Endothelial cell of umbilical vein (primary cell): ENCODE measurements around the gene NRXN3.

ENCODE experiments used
- GATA2 ChIP-seq: IDR thresholded peaks from 2 replicates; pipeline ENCODE4 v1.7.0; 2011; ENCODE audit warnings: low read depth, mild to moderate bottlenecking, moderate library complexity, mixed read lengths, low read length; ENCODE audit not compliant: insufficient read length, insufficient read depth
- TF ChIP-seq, protein P1 (sequence below), 2 donors: IDR thresholded peaks; 1 replicate in 1 of 2; 2 replicates in 1 of 2; pipeline ENCODE4 v1.5.1; 2011; ENCODE audit warnings: low read length in 2 of 2, mild to moderate bottlenecking in 2 of 2, moderate library complexity in 2 of 2, control low read depth in 1 of 2, inconsistent platforms in 1 of 2, low read depth in 1 of 2; ENCODE audit not compliant: insufficient read depth in 1 of 2; ENCODE audit errors: extremely low read depth in 1 of 2

DNA sequence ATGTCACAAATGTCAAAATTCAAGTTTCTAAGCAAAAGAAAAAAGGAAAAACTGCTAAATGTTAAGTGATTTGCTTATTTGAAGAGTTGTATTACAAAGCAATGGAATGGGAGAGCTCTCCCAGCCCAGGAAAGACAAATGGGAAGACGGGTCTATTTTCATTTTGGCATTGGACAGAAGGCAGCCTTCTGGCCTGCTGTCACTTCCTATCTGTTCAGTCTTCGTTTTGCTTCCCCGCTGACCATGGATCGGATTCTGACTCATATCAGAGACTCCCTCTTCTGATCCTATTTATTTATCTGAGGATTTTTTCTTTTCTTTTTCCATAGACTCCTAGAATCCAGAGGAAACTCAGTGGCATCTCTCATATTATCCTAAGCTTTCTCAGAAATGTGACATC, 1406.3 kb downstream of the NRXN3 start:
- TF ChIP-seq, protein P1, sequence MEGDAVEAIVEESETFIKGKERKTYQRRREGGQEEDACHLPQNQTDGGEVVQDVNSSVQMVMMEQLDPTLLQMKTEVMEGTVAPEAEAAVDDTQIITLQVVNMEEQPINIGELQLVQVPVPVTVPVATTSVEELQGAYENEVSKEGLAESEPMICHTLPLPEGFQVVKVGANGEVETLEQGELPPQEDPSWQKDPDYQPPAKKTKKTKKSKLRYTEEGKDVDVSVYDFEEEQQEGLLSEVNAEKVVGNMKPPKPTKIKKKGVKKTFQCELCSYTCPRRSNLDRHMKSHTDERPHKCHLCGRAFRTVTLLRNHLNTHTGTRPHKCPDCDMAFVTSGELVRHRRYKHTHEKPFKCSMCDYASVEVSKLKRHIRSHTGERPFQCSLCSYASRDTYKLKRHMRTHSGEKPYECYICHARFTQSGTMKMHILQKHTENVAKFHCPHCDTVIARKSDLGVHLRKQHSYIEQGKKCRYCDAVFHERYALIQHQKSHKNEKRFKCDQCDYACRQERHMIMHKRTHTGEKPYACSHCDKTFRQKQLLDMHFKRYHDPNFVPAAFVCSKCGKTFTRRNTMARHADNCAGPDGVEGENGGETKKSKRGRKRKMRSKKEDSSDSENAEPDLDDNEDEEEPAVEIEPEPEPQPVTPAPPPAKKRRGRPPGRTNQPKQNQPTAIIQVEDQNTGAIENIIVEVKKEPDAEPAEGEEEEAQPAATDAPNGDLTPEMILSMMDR (IDR thresholded peaks at IDR 0.05; ENCODE audit: extremely low read depth in 1 of 2, insufficient read depth in 1 of 2, low read depth in 1 of 2, low read length in 2 of 2) = no peak
- no peak for TF ChIP-seq GATA2
